ENCODE results near the gene STAT4.

Gene STAT4

DNA sequence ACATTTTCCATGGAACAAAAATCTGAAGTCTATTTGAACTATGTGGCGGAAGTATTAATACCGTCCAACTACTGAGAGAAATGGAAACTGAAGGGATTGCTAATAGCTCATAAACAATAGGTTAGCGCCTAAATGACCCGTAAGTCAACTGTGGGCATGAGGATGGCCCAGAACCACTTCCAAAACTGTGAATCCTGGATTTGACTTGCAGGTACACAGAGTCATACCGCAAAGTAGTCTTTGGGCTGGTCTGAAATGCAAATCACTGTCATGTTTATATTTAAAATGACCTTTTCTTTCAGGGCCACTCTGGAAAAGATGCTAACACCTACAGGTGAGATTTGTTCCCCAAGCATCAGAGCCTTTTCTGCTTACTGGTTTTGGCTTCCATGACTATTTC lies 50.6 kb downstream of the STAT4 start:
- no peak for ATAC-seq
- TF ChIP-seq PPARA (CRISPR knock-in tag; IDR thresholded peaks at IDR 0.05; ENCODE audit: borderline replicate concordance) (no peak), TCF4 (CRISPR knock-in tag; IDR thresholded peaks at IDR 0.05; ENCODE audit: borderline replicate concordance) (no peak), ZNF565 (CRISPR knock-in tag; conservative IDR thresholded peaks at IDR 0.05; ENCODE audit: low read depth) (no peak), BACH2 (CRISPR knock-in tag; IDR thresholded peaks at IDR 0.05; ENCODE audit: borderline replicate concordance) (no peak), ZFP3 (CRISPR knock-in tag; IDR thresholded peaks at IDR 0.05) (no peak), ISL1 (CRISPR knock-in tag; IDR thresholded peaks at IDR 0.05) (no peak), SNAI2 (CRISPR knock-in tag; IDR thresholded peaks at IDR 0.05) (no peak), GLIS3 (CRISPR knock-in tag; IDR thresholded peaks at IDR 0.05) (no peak), CSDC2 (CRISPR knock-in tag; IDR thresholded peaks at IDR 0.05) (no peak), ESRRG (CRISPR knock-in tag; IDR thresholded peaks at IDR 0.05) (no peak)
- TF ChIP-seq, protein P1, sequence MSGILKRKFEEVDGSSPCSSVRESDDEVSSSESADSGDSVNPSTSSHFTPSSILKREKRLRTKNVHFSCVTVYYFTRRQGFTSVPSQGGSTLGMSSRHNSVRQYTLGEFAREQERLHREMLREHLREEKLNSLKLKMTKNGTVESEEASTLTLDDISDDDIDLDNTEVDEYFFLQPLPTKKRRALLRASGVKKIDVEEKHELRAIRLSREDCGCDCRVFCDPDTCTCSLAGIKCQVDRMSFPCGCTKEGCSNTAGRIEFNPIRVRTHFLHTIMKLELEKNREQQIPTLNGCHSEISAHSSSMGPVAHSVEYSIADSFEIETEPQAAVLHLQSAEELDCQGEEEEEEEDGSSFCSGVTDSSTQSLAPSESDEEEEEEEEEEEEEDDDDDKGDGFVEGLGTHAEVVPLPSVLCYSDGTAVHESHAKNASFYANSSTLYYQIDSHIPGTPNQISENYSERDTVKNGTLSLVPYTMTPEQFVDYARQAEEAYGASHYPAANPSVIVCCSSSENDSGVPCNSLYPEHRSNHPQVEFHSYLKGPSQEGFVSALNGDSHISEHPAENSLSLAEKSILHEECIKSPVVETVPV (CRISPR knock-in tag; IDR thresholded peaks at IDR 0.05) = no peak
- TF ChIP-seq, protein P2, sequence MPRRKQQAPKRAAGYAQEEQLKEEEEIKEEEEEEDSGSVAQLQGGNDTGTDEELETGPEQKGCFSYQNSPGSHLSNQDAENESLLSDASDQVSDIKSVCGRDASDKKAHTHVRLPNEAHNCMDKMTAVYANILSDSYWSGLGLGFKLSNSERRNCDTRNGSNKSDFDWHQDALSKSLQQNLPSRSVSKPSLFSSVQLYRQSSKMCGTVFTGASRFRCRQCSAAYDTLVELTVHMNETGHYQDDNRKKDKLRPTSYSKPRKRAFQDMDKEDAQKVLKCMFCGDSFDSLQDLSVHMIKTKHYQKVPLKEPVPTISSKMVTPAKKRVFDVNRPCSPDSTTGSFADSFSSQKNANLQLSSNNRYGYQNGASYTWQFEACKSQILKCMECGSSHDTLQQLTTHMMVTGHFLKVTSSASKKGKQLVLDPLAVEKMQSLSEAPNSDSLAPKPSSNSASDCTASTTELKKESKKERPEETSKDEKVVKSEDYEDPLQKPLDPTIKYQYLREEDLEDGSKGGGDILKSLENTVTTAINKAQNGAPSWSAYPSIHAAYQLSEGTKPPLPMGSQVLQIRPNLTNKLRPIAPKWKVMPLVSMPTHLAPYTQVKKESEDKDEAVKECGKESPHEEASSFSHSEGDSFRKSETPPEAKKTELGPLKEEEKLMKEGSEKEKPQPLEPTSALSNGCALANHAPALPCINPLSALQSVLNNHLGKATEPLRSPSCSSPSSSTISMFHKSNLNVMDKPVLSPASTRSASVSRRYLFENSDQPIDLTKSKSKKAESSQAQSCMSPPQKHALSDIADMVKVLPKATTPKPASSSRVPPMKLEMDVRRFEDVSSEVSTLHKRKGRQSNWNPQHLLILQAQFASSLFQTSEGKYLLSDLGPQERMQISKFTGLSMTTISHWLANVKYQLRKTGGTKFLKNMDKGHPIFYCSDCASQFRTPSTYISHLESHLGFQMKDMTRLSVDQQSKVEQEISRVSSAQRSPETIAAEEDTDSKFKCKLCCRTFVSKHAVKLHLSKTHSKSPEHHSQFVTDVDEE (CRISPR knock-in tag; IDR thresholded peaks at IDR 0.05) = no peak
- TF ChIP-seq, protein P3, sequence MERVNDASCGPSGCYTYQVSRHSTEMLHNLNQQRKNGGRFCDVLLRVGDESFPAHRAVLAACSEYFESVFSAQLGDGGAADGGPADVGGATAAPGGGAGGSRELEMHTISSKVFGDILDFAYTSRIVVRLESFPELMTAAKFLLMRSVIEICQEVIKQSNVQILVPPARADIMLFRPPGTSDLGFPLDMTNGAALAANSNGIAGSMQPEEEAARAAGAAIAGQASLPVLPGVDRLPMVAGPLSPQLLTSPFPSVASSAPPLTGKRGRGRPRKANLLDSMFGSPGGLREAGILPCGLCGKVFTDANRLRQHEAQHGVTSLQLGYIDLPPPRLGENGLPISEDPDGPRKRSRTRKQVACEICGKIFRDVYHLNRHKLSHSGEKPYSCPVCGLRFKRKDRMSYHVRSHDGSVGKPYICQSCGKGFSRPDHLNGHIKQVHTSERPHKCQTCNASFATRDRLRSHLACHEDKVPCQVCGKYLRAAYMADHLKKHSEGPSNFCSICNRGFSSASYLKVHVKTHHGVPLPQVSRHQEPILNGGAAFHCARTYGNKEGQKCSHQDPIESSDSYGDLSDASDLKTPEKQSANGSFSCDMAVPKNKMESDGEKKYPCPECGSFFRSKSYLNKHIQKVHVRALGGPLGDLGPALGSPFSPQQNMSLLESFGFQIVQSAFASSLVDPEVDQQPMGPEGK (CRISPR knock-in tag; IDR thresholded peaks at IDR 0.05; ENCODE audit: borderline replicate concordance) = no peak
- TF ChIP-seq, protein P4, sequence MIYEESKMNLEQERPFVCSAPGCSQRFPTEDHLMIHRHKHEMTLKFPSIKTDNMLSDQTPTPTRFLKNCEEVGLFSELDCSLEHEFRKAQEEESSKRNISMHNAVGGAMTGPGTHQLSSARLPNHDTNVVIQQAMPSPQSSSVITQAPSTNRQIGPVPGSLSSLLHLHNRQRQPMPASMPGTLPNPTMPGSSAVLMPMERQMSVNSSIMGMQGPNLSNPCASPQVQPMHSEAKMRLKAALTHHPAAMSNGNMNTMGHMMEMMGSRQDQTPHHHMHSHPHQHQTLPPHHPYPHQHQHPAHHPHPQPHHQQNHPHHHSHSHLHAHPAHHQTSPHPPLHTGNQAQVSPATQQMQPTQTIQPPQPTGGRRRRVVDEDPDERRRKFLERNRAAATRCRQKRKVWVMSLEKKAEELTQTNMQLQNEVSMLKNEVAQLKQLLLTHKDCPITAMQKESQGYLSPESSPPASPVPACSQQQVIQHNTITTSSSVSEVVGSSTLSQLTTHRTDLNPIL (CRISPR knock-in tag; IDR thresholded peaks at IDR 0.05; ENCODE audit: low read depth) = no peak

DNA sequence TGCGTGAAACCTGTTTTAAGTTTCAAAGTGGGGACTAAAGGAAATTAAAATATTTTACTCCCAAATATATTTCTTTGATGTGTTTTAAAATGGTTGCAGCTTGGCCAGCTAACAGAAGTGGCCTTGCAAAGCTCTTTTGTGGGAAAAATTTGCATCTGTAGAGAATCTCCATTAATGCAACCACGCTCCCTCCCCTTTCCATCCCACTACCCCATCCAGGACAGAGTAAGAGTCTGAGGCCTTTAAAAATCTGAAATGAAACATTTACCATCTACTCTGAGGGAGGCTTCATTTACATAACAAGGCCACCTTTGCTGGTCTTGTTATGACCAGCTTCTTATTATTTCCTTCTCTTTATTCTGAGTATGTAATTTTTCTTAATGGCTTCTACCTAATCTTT lies 63.5 kb downstream of the STAT4 start:
- no peak for ATAC-seq
- TF ChIP-seq, protein P1 (CRISPR knock-in tag; IDR thresholded peaks at IDR 0.05) = no peak
- TF ChIP-seq ISL1 (CRISPR knock-in tag; IDR thresholded peaks at IDR 0.05) = no peak
- TF ChIP-seq, protein P2 (CRISPR knock-in tag; IDR thresholded peaks at IDR 0.05) = no peak
- TF ChIP-seq ESRRG (CRISPR knock-in tag; IDR thresholded peaks at IDR 0.05) = no peak
- TF ChIP-seq ZFP3 (CRISPR knock-in tag; IDR thresholded peaks at IDR 0.05) = no peak
- TF ChIP-seq, protein P3 (CRISPR knock-in tag; IDR thresholded peaks at IDR 0.05; ENCODE audit: borderline replicate concordance) = no peak
- TF ChIP-seq TOX (CRISPR knock-in tag; IDR thresholded peaks at IDR 0.05; ENCODE audit: borderline replicate concordance) = no peak
- TF ChIP-seq PPARA (CRISPR knock-in tag; IDR thresholded peaks at IDR 0.05; ENCODE audit: borderline replicate concordance) = no peak
- TF ChIP-seq ZNF70 (CRISPR knock-in tag; IDR thresholded peaks at IDR 0.05) = no peak
- no peak for TF ChIP-seq ZFP30 (CRISPR knock-in tag; IDR thresholded peaks at IDR 0.05)
- TF ChIP-seq ZC3H10 (CRISPR knock-in tag; IDR thresholded peaks at IDR 0.05) = no peak
- TF ChIP-seq GLIS3 (CRISPR knock-in tag; IDR thresholded peaks at IDR 0.05) = no peak
- TF ChIP-seq ZNF565 (CRISPR knock-in tag; conservative IDR thresholded peaks at IDR 0.05; ENCODE audit: low read depth) = no peak
- TF ChIP-seq, protein P4 (CRISPR knock-in tag; IDR thresholded peaks at IDR 0.05; ENCODE audit: low read depth) = no peak

All from SK-N-SH treated with all-trans-retinoic acid at 6 μM for 48 hours (cell line).